ENCODE data around the gene CCDC167.

The CCDC167 gene

DNA sequence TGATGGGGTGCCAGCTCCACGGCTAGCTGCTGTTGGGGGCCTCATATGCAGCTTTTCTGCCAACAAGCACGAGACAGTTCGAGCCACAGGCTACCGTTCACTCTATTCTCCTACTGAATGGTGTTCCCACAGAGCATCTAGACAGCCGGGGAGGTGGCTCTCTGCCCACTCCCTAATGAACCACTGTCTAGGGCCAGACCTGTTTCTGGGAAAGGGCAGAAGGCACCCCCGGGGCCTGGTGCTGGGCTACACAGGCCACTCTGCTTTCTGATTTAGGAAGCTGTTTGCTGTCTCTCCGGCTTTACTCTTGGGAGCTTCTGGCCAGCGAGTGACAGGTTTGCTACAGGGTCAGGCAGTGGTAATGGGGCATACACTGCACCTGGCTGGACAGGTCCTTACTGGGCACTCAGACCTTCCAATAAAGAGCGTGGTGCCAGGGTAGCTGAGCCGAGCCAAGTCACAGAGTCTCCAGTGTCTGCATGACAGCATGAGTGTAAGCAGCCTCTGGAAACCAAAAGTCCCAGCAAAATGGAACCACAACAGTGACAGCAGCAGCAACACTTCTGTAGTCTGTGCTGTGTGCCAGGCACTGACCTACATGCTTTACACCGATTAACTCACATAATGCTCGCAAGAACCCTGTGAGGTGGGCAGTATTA lies 8.4 kb downstream of the CCDC167 start:
- H3K36me3 ChIP-seq, result no peaks in the 10 kb centered on the region
- peaks cover 41% of the 10 kb centered on the region for H3K4me1 ChIP-seq
- H3K27me3 ChIP-seq, result no peaks in the 10 kb centered on the region
- TF ChIP-seq, protein P1, sequence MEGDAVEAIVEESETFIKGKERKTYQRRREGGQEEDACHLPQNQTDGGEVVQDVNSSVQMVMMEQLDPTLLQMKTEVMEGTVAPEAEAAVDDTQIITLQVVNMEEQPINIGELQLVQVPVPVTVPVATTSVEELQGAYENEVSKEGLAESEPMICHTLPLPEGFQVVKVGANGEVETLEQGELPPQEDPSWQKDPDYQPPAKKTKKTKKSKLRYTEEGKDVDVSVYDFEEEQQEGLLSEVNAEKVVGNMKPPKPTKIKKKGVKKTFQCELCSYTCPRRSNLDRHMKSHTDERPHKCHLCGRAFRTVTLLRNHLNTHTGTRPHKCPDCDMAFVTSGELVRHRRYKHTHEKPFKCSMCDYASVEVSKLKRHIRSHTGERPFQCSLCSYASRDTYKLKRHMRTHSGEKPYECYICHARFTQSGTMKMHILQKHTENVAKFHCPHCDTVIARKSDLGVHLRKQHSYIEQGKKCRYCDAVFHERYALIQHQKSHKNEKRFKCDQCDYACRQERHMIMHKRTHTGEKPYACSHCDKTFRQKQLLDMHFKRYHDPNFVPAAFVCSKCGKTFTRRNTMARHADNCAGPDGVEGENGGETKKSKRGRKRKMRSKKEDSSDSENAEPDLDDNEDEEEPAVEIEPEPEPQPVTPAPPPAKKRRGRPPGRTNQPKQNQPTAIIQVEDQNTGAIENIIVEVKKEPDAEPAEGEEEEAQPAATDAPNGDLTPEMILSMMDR (IDR thresholded peaks at IDR 0.05; ENCODE audit: low read depth, low read length), result no peak
- DNase-seq, result peak; percentile 69
- H3K9me3 ChIP-seq, result no peaks in the 10 kb centered on the region
- H3K4me3 ChIP-seq (ENCODE audit: low read depth, low read length), result no peak overlapping the region

DNA sequence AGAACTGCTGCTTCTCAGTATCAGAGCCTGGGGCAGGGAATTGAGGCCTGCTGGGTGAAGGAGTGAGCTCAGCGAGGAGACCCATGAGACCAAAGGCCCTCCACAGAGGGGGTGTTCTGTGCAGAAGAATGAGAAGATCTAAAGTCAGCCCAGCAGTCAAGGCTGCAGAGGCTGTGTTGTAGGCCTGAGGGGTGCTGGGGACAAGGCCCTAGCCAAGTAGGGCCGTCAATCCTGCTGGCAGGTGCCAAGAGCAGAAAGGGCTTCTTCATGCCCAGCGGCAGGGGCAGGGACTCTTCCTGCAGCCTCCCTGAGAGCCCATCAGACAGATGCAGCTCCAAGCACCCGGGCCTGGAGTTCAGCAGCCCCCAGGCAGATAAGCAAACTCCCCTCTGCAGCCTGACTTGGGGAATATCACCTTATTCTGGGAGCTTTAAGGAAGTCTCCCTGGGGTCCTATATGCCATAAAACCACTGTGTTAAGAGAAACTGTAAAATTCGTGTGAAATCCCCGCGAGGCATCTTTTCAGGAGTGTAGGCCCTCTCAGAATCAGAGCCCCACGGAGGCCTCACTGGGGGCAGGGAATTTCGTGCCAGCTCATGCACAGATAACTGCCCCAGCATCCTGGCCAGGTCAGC lies 9.0 kb downstream of the CCDC167 start:
- Histone ChIP-seq H3K36me3 (no peaks in the 10 kb centered on the region), H3K4me1 (peaks cover 41% of the 10 kb centered on the region), H3K9me3 (no peaks in the 10 kb centered on the region), H3K4me3 (ENCODE audit: low read depth, low read length) (no peak overlapping the region), H3K27me3 (no peaks in the 10 kb centered on the region)
- TF ChIP-seq, protein P1 (IDR thresholded peaks at IDR 0.05; ENCODE audit: low read depth, low read length), result no peak
- DNase-seq, result no peak

DNA sequence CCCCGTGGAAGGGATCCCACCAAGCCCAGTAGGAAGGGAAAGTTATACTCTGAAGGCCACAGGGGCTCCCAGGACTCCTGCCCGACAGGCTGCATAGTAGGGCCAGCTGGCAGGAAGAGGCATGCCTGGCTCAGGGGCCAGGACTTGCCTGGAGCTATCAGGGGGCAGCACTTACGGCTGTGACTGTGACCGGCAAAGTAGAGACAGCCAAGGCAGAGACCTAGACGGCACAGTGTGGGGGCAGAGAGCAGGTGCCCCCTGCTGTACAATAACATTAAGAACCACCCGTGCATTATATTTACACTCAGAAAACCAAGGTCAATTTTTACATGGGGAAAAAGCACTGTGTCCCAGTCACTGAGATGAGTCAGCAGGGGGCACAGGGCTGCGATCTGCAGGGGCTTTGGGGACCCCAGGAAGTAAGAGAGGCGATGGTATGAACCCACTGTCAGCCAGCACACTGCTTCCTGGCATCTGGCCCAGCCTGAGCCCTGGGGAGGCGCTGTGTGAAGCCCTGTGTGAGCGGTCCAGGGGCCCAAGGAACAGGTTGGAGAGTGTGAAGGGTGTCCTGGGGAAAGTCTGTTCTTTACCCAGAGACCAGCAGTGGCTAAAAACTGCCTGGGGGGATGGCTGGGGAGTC lies 9.9 kb downstream of the CCDC167 start:
- TF ChIP-seq, protein P1 (IDR thresholded peaks at IDR 0.05; ENCODE audit: low read depth, low read length), result peak; percentile 52
- H3K36me3 ChIP-seq, result no peaks in the 10 kb centered on the region
- peak; percentile 73 for DNase-seq
- no peak overlapping the region for H3K4me3 ChIP-seq (ENCODE audit: low read depth, low read length)
- peaks cover 45% of the 10 kb centered on the region for H3K4me1 ChIP-seq
- H3K27me3 ChIP-seq, result no peaks in the 10 kb centered on the region
- H3K9me3 ChIP-seq, result no peaks in the 10 kb centered on the region

DNA sequence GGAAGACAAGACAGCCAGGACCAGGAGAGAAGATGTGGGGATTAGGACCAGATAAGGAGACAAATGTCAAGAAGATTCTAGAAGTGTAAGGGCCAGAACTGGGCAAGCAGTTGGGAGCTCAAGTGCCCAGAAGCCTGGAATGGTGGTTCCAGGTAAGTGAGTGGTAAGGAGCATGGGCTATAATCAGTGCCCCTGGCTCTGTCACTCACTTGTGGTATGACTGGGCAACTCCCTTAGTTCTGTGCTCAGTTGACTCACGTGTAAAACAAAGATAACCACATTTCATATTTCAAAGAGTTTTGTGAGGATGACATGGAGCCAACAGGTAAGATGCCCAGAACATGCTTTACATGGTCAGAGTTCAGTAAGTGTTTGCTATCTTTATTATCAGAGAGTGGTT lies 11.2 kb downstream of the CCDC167 start:
- TF ChIP-seq, protein P1 (IDR thresholded peaks at IDR 0.05; ENCODE audit: low read depth, low read length), result no peak
- Histone ChIP-seq H3K9me3 (no peaks in the 10 kb centered on the region), H3K36me3 (peaks cover 3% of the 10 kb centered on the region; the same call in 1 of the 2 replicates), H3K4me1 (peaks cover 48% of the 10 kb centered on the region), H3K27me3 (no peaks in the 10 kb centered on the region), H3K4me3 (ENCODE audit: low read depth, low read length) (no peak overlapping the region)
- no peak for DNase-seq

DNA sequence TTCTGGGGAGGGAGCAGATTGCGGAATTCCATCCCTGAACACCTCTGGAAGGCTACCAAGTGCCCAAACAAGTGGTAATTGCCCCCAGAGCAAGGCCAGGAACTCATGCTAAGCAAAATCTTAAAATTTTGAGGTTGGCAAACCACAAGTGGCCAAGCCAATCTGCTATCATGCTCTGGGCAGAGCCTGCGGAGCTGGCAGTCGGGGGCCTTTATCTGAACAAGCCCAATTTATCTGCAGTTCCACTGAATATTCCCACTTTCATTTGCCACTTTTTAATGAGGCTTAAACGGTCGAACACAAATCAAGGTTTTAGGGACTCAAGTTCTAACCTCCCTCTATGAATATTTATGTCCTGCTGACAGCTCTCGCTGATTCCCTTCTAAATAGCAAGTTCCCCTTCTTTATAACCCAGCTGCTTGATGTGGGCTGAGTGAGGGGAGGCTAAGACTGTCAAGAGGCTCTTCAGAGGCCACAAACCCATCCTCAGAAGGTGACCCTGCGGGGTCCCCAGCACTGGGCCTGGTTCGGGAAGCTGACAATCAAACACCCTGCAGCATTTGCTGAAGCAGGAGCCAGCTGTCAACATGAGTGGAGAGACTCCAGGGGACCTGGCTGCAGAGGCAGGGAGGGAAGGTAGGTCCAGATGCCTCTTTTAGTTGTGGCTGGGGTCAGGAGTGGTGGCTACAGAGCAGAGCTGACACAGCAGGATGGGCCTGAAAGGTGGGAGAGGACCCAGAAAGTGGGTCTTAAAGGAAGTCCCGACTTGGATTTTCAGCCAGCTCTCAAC lies 11.9 kb downstream of the CCDC167 start:
- TF ChIP-seq, protein P1 (IDR thresholded peaks at IDR 0.05; ENCODE audit: low read depth, low read length), result no peak
- no peaks in the 10 kb centered on the region for H3K9me3 ChIP-seq
- peaks cover 9% of the 10 kb centered on the region for H3K36me3 ChIP-seq
- peaks cover 44% of the 10 kb centered on the region for H3K4me1 ChIP-seq
- DNase-seq, result no peak
- H3K27me3 ChIP-seq, result no peaks in the 10 kb centered on the region
- no peak overlapping the region for H3K4me3 ChIP-seq (ENCODE audit: low read depth, low read length)
